K562 (cell line): ENCODE measurements around the gene TLNRD1. TPM values are rescaled to one million over a fixed set of nuclear protein-coding genes. Genes with fewer than 3 reads are reported as not detected.

Experiments
- ATAC-seq: fragments of 200-7000 bp; cut with Tn5 transposase; 3 replicates; pipeline ENCODE4 v1.9.1; 2020; ENCODE audit warnings: moderate library complexity
- BruUV-seq: library from RNA; stranded (reverse); fragments of 400-500 nt; replicated peaks from 2 replicates; lab custom pipeline; 2021; lab: Mats Ljungman, UMichigan
- CTCF ChIA-PET: fragments of 300-600 bp; formaldehyde crosslinking; extraction: SDS; loops from one replicate; lab custom pipeline; 2021; ENCODE audit warnings: low intra/inter-chr PET ratio; lab: Yijun Ruan, JAX
- POLR2A ChIA-PET: fragments of 300-600, 350-650 bp; sonication (Branson Sonifier 250); formaldehyde crosslinking; extraction: SDS; loops from one replicate; lab custom pipeline; 2021; ENCODE audit warnings: antibody characterized with exemption, inconsistent platforms; lab: Yijun Ruan, JAX
- DNase-seq, 4 experiments: peaks; one replicate each; pipeline versions ENCODE4 v3.0.0 to v3.0.0-alpha.2; 2011 to 2018; ENCODE audit warnings: low spot score in 3 of 4, mixed read lengths in 3 of 4; ENCODE audit errors: extremely low read depth in 1 of 4
- FAIRE-seq: peaks from 2 replicates; lab custom pipeline; 2011; peaks lifted over from hg19 to GRCh38; lab: Jason Lieb, UNC
- H2AFZ ChIP-seq: 2 replicates; pipeline ENCODE4 v1.6.0; 2011; ENCODE audit warnings: low read depth, low read length, control low read depth, inconsistent platforms
- H3K27ac ChIP-seq: fragments of 200-600 bp; 3 replicates; pipeline ENCODE4 v1.8.0; 2011; ENCODE audit warnings: low read depth, mild to moderate bottlenecking, control low read depth, inconsistent platforms, low read length, moderate library complexity, mixed read lengths; ENCODE audit errors: extremely low read depth
- H3K27me3 ChIP-seq, 2 experiments: fragments of 300-600 bp in 1 of 2; 2 replicates in 1 of 2; 3 replicates in 1 of 2; pipeline versions ENCODE4 v1.6.0 to v1.8.0; 2011; ENCODE audit warnings: inconsistent platforms in 2 of 2, low read length in 2 of 2, mild to moderate bottlenecking in 1 of 2, mixed read lengths in 1 of 2, moderate library complexity in 1 of 2; ENCODE audit not compliant: control insufficient read depth in 2 of 2, insufficient read depth in 2 of 2
- H3K36me3 ChIP-seq: fragments of 300-600 bp; 3 replicates; pipeline ENCODE4 v1.8.0; 2011; ENCODE audit warnings: mild to moderate bottlenecking, low read length, inconsistent platforms; ENCODE audit not compliant: control insufficient read depth, insufficient read depth
- H3K4me1 ChIP-seq, 2 experiments: fragments of 200-600 bp in 1 of 2; replicated peaks in 1 of 2; 2 replicates in 1 of 2; 3 replicates in 1 of 2; pipeline versions ENCODE4 v1.5.1 to v1.8.0; 2011; ENCODE audit warnings: inconsistent platforms in 2 of 2, low read length in 2 of 2, mild to moderate bottlenecking in 1 of 2, mixed read lengths in 1 of 2, moderate library complexity in 1 of 2; ENCODE audit not compliant: control insufficient read depth in 2 of 2, insufficient read depth in 2 of 2
- H3K4me2 ChIP-seq: 2 replicates; pipeline ENCODE4 v1.6.1; 2011; ENCODE audit warnings: low read length, control low read depth, inconsistent platforms, mixed read lengths; ENCODE audit not compliant: insufficient read depth
- H3K4me3 ChIP-seq: fragments of 200-600 bp; sonication (generic), shearing (Covaris generic); 2 replicates; pipeline ENCODE4 v1.5.1; 2016; ENCODE audit warnings: control low read depth, inconsistent platforms
- H3K79me2 ChIP-seq: fragments of 200-600 bp; 3 replicates; pipeline ENCODE4 v1.8.0; 2011; ENCODE audit warnings: low read length, inconsistent platforms; ENCODE audit not compliant: control insufficient read depth, insufficient read depth
- H3K9ac ChIP-seq, 2 experiments: 2 replicates each; pipeline versions ENCODE4 v1.6.0 to v1.6.1; 2011; ENCODE audit warnings: low read depth in 2 of 2, low read length in 2 of 2, control low read depth in 1 of 2, inconsistent platforms in 1 of 2, mild to moderate bottlenecking in 1 of 2, mixed read lengths in 1 of 2; ENCODE audit not compliant: insufficient read depth in 1 of 2
- H3K9me1 ChIP-seq: one replicate; pipeline ENCODE4 v1.6.0; 2011; ENCODE audit warnings: inconsistent platforms, mild to moderate bottlenecking, low read length, moderate library complexity; ENCODE audit not compliant: control insufficient read depth, insufficient read depth
- H3K9me3 ChIP-seq: replicated peaks from 2 replicates; pipeline ENCODE4 v1.5.1; 2011; ENCODE audit warnings: low read depth, low read length, inconsistent platforms; ENCODE audit not compliant: control insufficient read depth, insufficient read depth
- H4K20me1 ChIP-seq: replicated peaks from 2 replicates; pipeline ENCODE4 v1.6.1; 2011; ENCODE audit warnings: low read length, inconsistent platforms, mixed read lengths; ENCODE audit not compliant: control insufficient read depth, insufficient read depth
- ATF4 ChIP-seq: fragments of 450-650 bp; formaldehyde crosslinking; IDR thresholded peaks from 2 replicates; pipeline ENCODE4 v1.4.0; 2022; ENCODE audit warnings: mild to moderate bottlenecking, moderate library complexity
- BACH1 ChIP-seq: fragments of 200-800 bp; sonication (Bioruptor generic); IDR thresholded peaks from 2 replicates; pipeline ENCODE4 v1.6.1; 2016; ENCODE audit warnings: missing genetic modification characterization, missing compliant biosample characterization
- BCOR ChIP-seq: fragments of 450-650 bp; IDR thresholded peaks from 2 replicates; pipeline ENCODE4 v1.6.1; 2016
- CC2D1A ChIP-seq: fragments of 450-650 bp; IDR thresholded peaks from 2 replicates; pipeline ENCODE4 v1.6.1; 2017; ENCODE audit warnings: mild to moderate bottlenecking
- FOXJ2 ChIP-seq: fragments of 200-800 bp; sonication (Bioruptor generic); IDR thresholded peaks from 2 replicates; pipeline ENCODE4 v1.6.1; 2016; ENCODE audit warnings: missing genetic modification characterization, missing compliant biosample characterization
- GABPB1 ChIP-seq: sonication (generic); formaldehyde crosslinking; IDR thresholded peaks from 2 replicates; pipeline ENCODE4 v1.8.0; 2022; ENCODE audit warnings: mild to moderate bottlenecking, missing genetic modification reagents
- MCM2 ChIP-seq: fragments of 450-650 bp; IDR thresholded peaks from 2 replicates; pipeline ENCODE4 v1.6.1; 2017; ENCODE audit warnings: low read depth, mild to moderate bottlenecking
- NCOA2 ChIP-seq, 2 experiments: fragments of 450-650 bp; IDR thresholded peaks; 2 replicates each; pipeline ENCODE4 v1.6.1; 2018; ENCODE audit warnings: mild to moderate bottlenecking in 2 of 2, moderate library complexity in 1 of 2; ENCODE audit not compliant: partially characterized antibody in 2 of 2
- NEUROD1 ChIP-seq: fragments of 150-350 bp; IDR thresholded peaks from 2 replicates; pipeline ENCODE4 v1.6.1; 2014; ENCODE audit warnings: borderline replicate concordance, low read length, low read depth; ENCODE audit not compliant: partially characterized antibody
- NFXL1 ChIP-seq: fragments of 450-650 bp; formaldehyde crosslinking; IDR thresholded peaks from 2 replicates; pipeline ENCODE4 v1.4.0; 2021; ENCODE audit warnings: mild to moderate bottlenecking
- POLR3A ChIP-seq: IDR thresholded peaks from 2 replicates; pipeline ENCODE4 v1.6.1; 2011; ENCODE audit warnings: borderline replicate concordance, mild to moderate bottlenecking, moderate library complexity; ENCODE audit not compliant: insufficient read length, insufficient read depth; ENCODE audit errors: extremely low read depth
- SIRT6 ChIP-seq: IDR thresholded peaks from one replicate; pipeline ENCODE4 v1.6.1; 2012; ENCODE audit warnings: low read depth, mild to moderate bottlenecking, control low read depth, inconsistent platforms, low read length, moderate library complexity
- SMARCC2 ChIP-seq: fragments of 450-650 bp; IDR thresholded peaks from 2 replicates; pipeline ENCODE4 v1.6.1; 2017; ENCODE audit warnings: antibody characterized with exemption, moderate library complexity, mild to moderate bottlenecking, low read depth
- SREBF1 ChIP-seq: fragments of 150-350 bp; IDR thresholded peaks from 2 replicates; pipeline ENCODE4 v1.6.1; 2014; ENCODE audit warnings: antibody characterized with exemption, low read depth, low read length, borderline replicate concordance
- THRAP3 ChIP-seq: fragments of 450-650 bp; IDR thresholded peaks from 2 replicates; pipeline ENCODE4 v1.6.1; 2016; ENCODE audit warnings: mild to moderate bottlenecking, inconsistent platforms, borderline replicate concordance
- TOE1 ChIP-seq, 2 experiments: fragments of 450-650 bp in 1 of 2; sonication (generic) in 1 of 2; formaldehyde crosslinking in 1 of 2; IDR thresholded peaks; 2 replicates each; pipeline versions ENCODE4 v1.7.1 to v1.8.0; 2016 to 2022; ENCODE audit warnings: borderline replicate concordance in 2 of 2, mild to moderate bottlenecking in 2 of 2, antibody characterized with exemption in 1 of 2, inconsistent platforms in 1 of 2, low read depth in 1 of 2, missing genetic modification reagents in 1 of 2, moderate library complexity in 1 of 2
- ZNF133 ChIP-seq: fragments of 250-450 bp; sonication (Bioruptor Pico); IDR thresholded peaks from 2 replicates; pipeline ENCODE4 v1.4.0; 2020; ENCODE audit warnings: mild to moderate bottlenecking
- ZNF184 ChIP-seq: sonication (generic); formaldehyde crosslinking; IDR thresholded peaks from 2 replicates; pipeline ENCODE4 v1.5.0; 2020; ENCODE audit warnings: missing genetic modification reagents
- ZNF277 ChIP-seq: fragments of 250-450 bp; sonication (Bioruptor Pico); IDR thresholded peaks from 2 replicates; pipeline ENCODE4 v1.8.0; 2022; ENCODE audit warnings: inconsistent platforms, mild to moderate bottlenecking, moderate library complexity, borderline replicate concordance
- ZNF384 ChIP-seq: IDR thresholded peaks from 2 replicates; pipeline ENCODE4 v1.6.1; 2012; ENCODE audit warnings: low read depth, low read length, improper control_type of control experiment
- WGBS: fragments of 100-300 bp; shearing (Covaris generic); methylation state at CpG from one replicate; pipeline ENCODE4 v1.1.6; 2016; ENCODE audit warnings: low coverage, mixed read lengths; ENCODE audit not compliant: insufficient coverage; ENCODE audit errors: missing lambda C conversion rate; 5-methylcytosine and 5-hydroxymethylcytosine counted together
- in situ Hi-C: fragments of 300-500 bp; cut with MboI; formaldehyde crosslinking; loops from 4 replicates; pipeline ENCODE4 v1.15.0; 2018; ENCODE audit warnings: inconsistent platforms, mixed read lengths
- intact Hi-C: fragments of 100-400 bp; cut with micrococcal nuclease; formaldehyde crosslinking; loops from 2 replicates; pipeline ENCODE4 v1.14.2; 2022
- polyA plus RNA-seq, 8 experiments: library from polyadenylated mRNA; depleted of rRNA in 4 of 8; stranded (reverse) in 5 of 8; unstranded in 3 of 8; fragments of >200 nt; fragmentation: Nextera tagmentation in 2 of 8; fragmentation: Illumina TruSeq in 1 of 8; extraction: Ambion mirVana in 2 of 8; extraction: Trizol in 1 of 8; gene quantifications; 2 replicates each; pipeline versions ENCODE4 v1.2.1 to v1.2.3, GENCODE V29; 2011 to 2014; ENCODE audit warnings: inconsistent platforms in 1 of 8, missing spikeins in 1 of 8
- total RNA-seq, 7 experiments: library from RNA; depleted of rRNA in 6 of 7; stranded (reverse); fragments of >200 nt in 6 of 7; fragmentation: Illumina TruSeq in 2 of 7; extraction: Trizol in 2 of 7; gene quantifications; 2 replicates each; pipeline versions ENCODE4 v1.2.1 to v1.2.3, GENCODE V29; 2011 to 2021; ENCODE audit warnings: low replicate concordance in 1 of 7

The TLNRD1 gene
- total and polyA plus RNA-seq, 9 of the 15 experiments (the other 6 are each of a cell fraction or from before 2014, with no cell fraction given) = 1.1 to 33.1 (median 5.7) TPM

- no peak for TF ChIP-seq TOE1 (IDR thresholded peaks at IDR 0.05; ENCODE audit: borderline replicate concordance)
- TF ChIP-seq TOE1 (CRISPR knock-in tag; IDR thresholded peaks at IDR 0.05; ENCODE audit: borderline replicate concordance, low read depth) = no peak
- TF ChIP-seq SMARCC2 = no peak
- no peak for TF ChIP-seq THRAP3
These were observed 34.1 kb upstream of the TLNRD1 start (continued) for GRCh38 chr15:80966431-80967197.

GRCh38 chr15:80967451-80967850 lies 33.3 kb upstream of the TLNRD1 start:
- H3K79me2 ChIP-seq = no peaks in the 10 kb centered on the region
- POLR2A ChIA-PET = interaction anchor here (0.6 to 0.7 kb wide), 2 partner anchors 17 to 301 kb away, joined by 3 read pairs; no protein-coding TSS in a partner anchor
- H3K4me2 ChIP-seq = no peak overlapping the region
- no peak for ATAC-seq
- H3K36me3 ChIP-seq = peaks cover 16% of the 10 kb centered on the region; the same call in 2 of the 3 replicates
- H3K9ac ChIP-seq = 0 out of 4 replicates have a peak overlapping the region, but pooled peaks of 1 of the 2 experiments have one; percentile 19
- FAIRE-seq = no peak
- no peaks in the 10 kb centered on the region for H3K9me1 ChIP-seq
- no TSS peak for BruUV-seq
- no peaks in the 10 kb centered on the region for H3K27me3 ChIP-seq
- H3K4me3 ChIP-seq = no peak overlapping the region
- H2AFZ ChIP-seq = no peak overlapping the region
- CTCF ChIA-PET = no interaction called here
- 45% methylated on average over 3 of the region's 3 CpGs for WGBS
- intact Hi-C loops = no loop called here
- peaks cover 10% of the 10 kb centered on the region; the same call in 1 of the 2 replicates for H4K20me1 ChIP-seq
- H3K9me3 ChIP-seq = no peaks in the 10 kb centered on the region
- no peak overlapping the region for H3K27ac ChIP-seq
- DNase-seq = no peak
- no peaks in the 10 kb centered on the region for H3K4me1 ChIP-seq
- in situ Hi-C loops = no loop called here
- no peak for TF ChIP-seq FOXJ2 (tag)
- no peak for TF ChIP-seq ZNF184 (CRISPR knock-in tag)
- TF ChIP-seq MCM2 = no peak
- no peak for TF ChIP-seq BCOR
- TF ChIP-seq SIRT6 = no peak
- TF ChIP-seq CC2D1A = no peak
- TF ChIP-seq NEUROD1 = no peak
- TF ChIP-seq NCOA2 (IDR thresholded peaks at IDR 0.05; ENCODE audit: partially characterized antibody in 2 of 2) = no peak
- no peak for TF ChIP-seq ZNF384
- TF ChIP-seq ZNF277 (CRISPR knock-in tag) = no peak
- TF ChIP-seq SREBF1 = no peak
- TF ChIP-seq ATF4 (CRISPR knock-in tag) = no peak
- no peak for TF ChIP-seq POLR3A
- no peak for TF ChIP-seq GABPB1 (CRISPR knock-in tag)
- TF ChIP-seq SMARCC2 = no peak
- no peak for TF ChIP-seq BACH1 (tag)
- no peak for TF ChIP-seq ZNF133 (CRISPR knock-in tag)
- TF ChIP-seq NFXL1 (CRISPR knock-in tag) = no peak
